IMR-90 (cell line): ENCODE measurements around the gene NPFFR1. TPM values are rescaled to one million over a fixed set of nuclear protein-coding genes. Genes with fewer than 3 reads are reported as not detected.

Experiments used
- ATAC-seq: fragments of 200-7000 bp; cut with Tn5 transposase; 2 replicates; pipeline ENCODE4 v1.9.1; 2020; ENCODE audit warnings: low read depth, mild to moderate bottlenecking, moderate library complexity
- BruUV-seq: library from RNA; stranded (reverse); fragments of 400-500 nt; replicated peaks from 2 replicates; lab custom pipeline; 2021; lab: Mats Ljungman, UMichigan
- CTCF ChIA-PET: fragments of 300-600 bp; formaldehyde crosslinking; extraction: SDS; loops from one replicate; lab custom pipeline; 2021; ENCODE audit warnings: antibody characterized with exemption; lab: Yijun Ruan, JAX
- POLR2A ChIA-PET: fragments of 300-600 bp; sonication (Branson Sonifier 250); formaldehyde crosslinking; loops from one replicate; lab custom pipeline; 2022; ENCODE audit warnings: antibody characterized with exemption; ENCODE audit not compliant: unreplicated experiment; lab: Charles Lee
- DNase-seq: peaks from one replicate; pipeline ENCODE4 v3.0.0; 2013
- H2AFZ ChIP-seq: replicated peaks from 2 replicates; pipeline ENCODE3; 2013; ENCODE audit warnings: low read length, mild to moderate bottlenecking; ENCODE audit not compliant: poor library complexity
- H2AK5ac ChIP-seq: 2 replicates; pipeline ENCODE4 v1.6.1; 2013; ENCODE audit warnings: low read depth, low read length, inconsistent platforms
- H2AK9ac ChIP-seq: replicated peaks from 2 replicates; pipeline ENCODE3; 2013; ENCODE audit warnings: mild to moderate bottlenecking, low read depth, low read length, moderate library complexity; ENCODE audit not compliant: poor library complexity
- H2BK120ac ChIP-seq: 2 replicates; pipeline ENCODE4 v1.6.1; 2013; ENCODE audit warnings: low read depth, low read length, inconsistent platforms
- H2BK15ac ChIP-seq: 3 replicates; pipeline ENCODE4 v1.6.1; 2013; ENCODE audit warnings: low read depth, low read length, inconsistent platforms
- H2BK20ac ChIP-seq: 2 replicates; pipeline ENCODE4 v1.6.1; 2013; ENCODE audit warnings: low read depth, mild to moderate bottlenecking, inconsistent platforms, low read length, moderate library complexity
- H2BK5ac ChIP-seq: 2 replicates; pipeline ENCODE4 v1.6.1; 2013; ENCODE audit warnings: mild to moderate bottlenecking, low read depth, low read length, inconsistent platforms; ENCODE audit not compliant: poor library complexity, severe bottlenecking
- H3K14ac ChIP-seq: replicated peaks from 2 replicates; pipeline ENCODE4 v1.6.1; 2013; ENCODE audit warnings: low read depth, low read length, inconsistent platforms
- H3K18ac ChIP-seq: 2 replicates; pipeline ENCODE4 v1.6.1; 2013; ENCODE audit warnings: low read depth, low read length, control low read depth
- H3K23ac ChIP-seq: 2 replicates; pipeline ENCODE4 v1.6.1; 2013; ENCODE audit warnings: low read depth, low read length, inconsistent platforms
- H3K27ac ChIP-seq: 2 replicates; pipeline ENCODE4 v1.5.1; 2013; ENCODE audit warnings: mild to moderate bottlenecking, control low read depth, low read length; ENCODE audit not compliant: insufficient read depth
- H3K27me3 ChIP-seq: 2 replicates; pipeline ENCODE4 v1.6.1; 2013; ENCODE audit warnings: low read length; ENCODE audit not compliant: control insufficient read depth, insufficient read depth
- H3K36me3 ChIP-seq: 2 replicates; pipeline ENCODE4 v1.6.1; 2013; ENCODE audit warnings: low read length, mixed read lengths; ENCODE audit not compliant: control insufficient read depth, insufficient read depth
- H3K4ac ChIP-seq: 2 replicates; pipeline ENCODE4 v1.6.1; 2013; ENCODE audit warnings: low read depth, low read length, inconsistent platforms
- H3K4me1 ChIP-seq: 2 replicates; pipeline ENCODE4 v1.6.1; 2013; ENCODE audit warnings: low read length, mixed read lengths; ENCODE audit not compliant: control insufficient read depth, insufficient read depth
- H3K4me2 ChIP-seq: 2 replicates; pipeline ENCODE4 v1.6.1; 2013; ENCODE audit warnings: low read depth, mild to moderate bottlenecking, control low read depth, low read length, moderate library complexity
- H3K4me3 ChIP-seq: 2 replicates; pipeline ENCODE4 v1.5.1; 2013; ENCODE audit warnings: low read depth, mild to moderate bottlenecking, control low read depth, low read length, moderate library complexity; ENCODE audit not compliant: insufficient read depth
- H3K56ac ChIP-seq: 2 replicates; pipeline ENCODE4 v1.6.1; 2013; ENCODE audit warnings: low read length, inconsistent platforms; ENCODE audit not compliant: insufficient read depth; ENCODE audit errors: extremely low read depth
- H3K79me1 ChIP-seq, 2 experiments: 2 replicates each; pipeline ENCODE4 v1.6.1; 2013; ENCODE audit warnings: low read length in 2 of 2, inconsistent platforms in 1 of 2, low read depth in 1 of 2
- H3K9ac ChIP-seq: 2 replicates; pipeline ENCODE4 v1.6.1; 2013; ENCODE audit warnings: low read depth, low read length, control low read depth
- H3K9me1 ChIP-seq: 2 replicates; pipeline ENCODE4 v1.6.1; 2013; ENCODE audit warnings: low read length, inconsistent platforms; ENCODE audit not compliant: insufficient read depth
- H3K9me3 ChIP-seq: 2 replicates; pipeline ENCODE4 v1.6.1; 2013; ENCODE audit warnings: low read length; ENCODE audit not compliant: control insufficient read depth, insufficient read depth
- H4K20me1 ChIP-seq: 2 replicates; pipeline ENCODE4 v1.6.1; 2013; ENCODE audit warnings: low read length, inconsistent platforms; ENCODE audit not compliant: insufficient read depth
- H4K5ac ChIP-seq: 2 replicates; pipeline ENCODE4 v1.6.1; 2013; ENCODE audit warnings: mild to moderate bottlenecking, low read depth, low read length, control low read depth
- H4K8ac ChIP-seq, 2 experiments: 2 replicates each; pipeline ENCODE4 v1.6.1; 2013; ENCODE audit warnings: low read depth in 2 of 2, low read length in 2 of 2, control low read depth in 1 of 2, inconsistent platforms in 1 of 2
- H4K91ac ChIP-seq: 2 replicates; pipeline ENCODE4 v1.6.1; 2013; ENCODE audit warnings: low read depth, low read length, inconsistent platforms; ENCODE audit not compliant: insufficient read depth
- BHLHE40 ChIP-seq: fragments of 150-350 bp; IDR thresholded peaks from 2 replicates; pipeline ENCODE4 v1.6.1; 2016; ENCODE audit warnings: mild to moderate bottlenecking, low read depth, low read length
- CEBPB ChIP-seq: IDR thresholded peaks from 2 replicates; pipeline ENCODE4 v1.6.1; 2012; ENCODE audit warnings: low read depth, low read length, improper control_type of control experiment
- CHD1 ChIP-seq: IDR thresholded peaks from 2 replicates; pipeline ENCODE4 v1.6.1; 2012; ENCODE audit warnings: low read depth, low read length, improper control_type of control experiment
- FOS ChIP-seq: fragments of 150-350 bp; IDR thresholded peaks from 2 replicates; pipeline ENCODE4 v1.6.1; 2016; ENCODE audit warnings: low read depth, low read length
- MAFK ChIP-seq: IDR thresholded peaks from 2 replicates; pipeline ENCODE4 v1.6.1; 2012; ENCODE audit warnings: low read depth, low read length, improper control_type of control experiment
- MAZ ChIP-seq: IDR thresholded peaks from 2 replicates; pipeline ENCODE4 v1.6.1; 2012; ENCODE audit warnings: low read depth, mild to moderate bottlenecking, low read length, improper control_type of control experiment, moderate library complexity, borderline replicate concordance
- MXI1 ChIP-seq: IDR thresholded peaks from 2 replicates; pipeline ENCODE4 v1.6.1; 2012; ENCODE audit warnings: low read depth, mild to moderate bottlenecking, low read length, moderate library complexity, borderline replicate concordance
- NFE2L2 ChIP-seq: fragments of 150-350 bp; IDR thresholded peaks from 2 replicates; pipeline ENCODE4 v1.6.1; 2016; ENCODE audit warnings: low read depth, mild to moderate bottlenecking, low read length
- POLR2A ChIP-seq: IDR thresholded peaks from 2 replicates; pipeline ENCODE4 v1.6.1; 2012; ENCODE audit warnings: mild to moderate bottlenecking, low read depth, low read length
- RAD21 ChIP-seq: IDR thresholded peaks from 2 replicates; pipeline ENCODE4 v1.6.1; 2012; ENCODE audit warnings: low read length, improper control_type of control experiment
- RCOR1 ChIP-seq: IDR thresholded peaks from 2 replicates; pipeline ENCODE4 v1.6.1; 2012; ENCODE audit warnings: mild to moderate bottlenecking, low read length, improper control_type of control experiment; ENCODE audit not compliant: insufficient replicate concordance
- SMC3 ChIP-seq: fragments of 150-350 bp; IDR thresholded peaks from 2 replicates; pipeline ENCODE4 v1.6.1; 2016; ENCODE audit warnings: low read depth, mild to moderate bottlenecking, antibody characterized with exemption, low read length, moderate library complexity
- WGBS, 2 experiments: methylation state at CpG; one replicate each; pipeline versions ENCODE4 v1.1.5 to v1.1.7; 2013; ENCODE audit warnings: missing lambda C conversion rate in 2 of 2; ENCODE audit not compliant: insufficient read length in 1 of 2; ENCODE audit errors: extremely low coverage in 2 of 2; 5-methylcytosine and 5-hydroxymethylcytosine counted together
- dilution Hi-C: fragments of 300-500 bp; cut with HindIII; formaldehyde crosslinking; loops from one replicate; pipeline ENCODE4 v1.14.3; 2018; ENCODE audit warnings: low sequenced_read_pairs; ENCODE audit not compliant: unreplicated experiment
- in situ Hi-C: fragments of 300-500 bp; cut with MboI; formaldehyde crosslinking; loops from 3 replicates; pipeline ENCODE4 v1.14.3; 2019; ENCODE audit warnings: low sequenced_read_pairs, inconsistent platforms, mixed read lengths
- intact Hi-C: fragments of 100-400 bp; cut with micrococcal nuclease; formaldehyde crosslinking; loops from 2 replicates; pipeline ENCODE4 v1.10.0; 2022
- polyA plus RNA-seq, 3 experiments: library from polyadenylated mRNA; depleted of rRNA; stranded (reverse); fragments of >200 nt; gene quantifications; 2 replicates each; pipeline ENCODE4 v1.2.3, GENCODE V29; 2012; ENCODE audit warnings: low replicate concordance in 1 of 3
- total RNA-seq: library from RNA; depleted of rRNA; stranded (reverse); fragments of >200 nt; gene quantifications from 2 replicates; pipeline ENCODE4 v1.2.3, GENCODE V29; 2012
- TF ChIP-seq, protein P1 (sequence below): fragments of 150-350 bp; IDR thresholded peaks from 2 replicates; pipeline ENCODE4 v1.6.1; 2017; ENCODE audit warnings: mild to moderate bottlenecking, antibody characterized with exemption, low read length, low read depth
- TF ChIP-seq, protein P2 (sequence below): fragments of 150-350 bp; IDR thresholded peaks from 2 replicates; pipeline ENCODE4 v1.6.1; 2016; ENCODE audit warnings: low read depth, mild to moderate bottlenecking, low read length, moderate library complexity, borderline replicate concordance
- TF ChIP-seq, protein P3 (sequence below): conservative IDR thresholded peaks from 2 replicates; pipeline ENCODE4 v1.5.1; 2012; ENCODE audit warnings: mild to moderate bottlenecking, low read depth, low read length, improper control_type of control experiment

NPFFR1 gene
- total and polyA plus RNA-seq, 2 of the 4 experiments (the other 2 are of a cell fraction), result not detected

DNA sequence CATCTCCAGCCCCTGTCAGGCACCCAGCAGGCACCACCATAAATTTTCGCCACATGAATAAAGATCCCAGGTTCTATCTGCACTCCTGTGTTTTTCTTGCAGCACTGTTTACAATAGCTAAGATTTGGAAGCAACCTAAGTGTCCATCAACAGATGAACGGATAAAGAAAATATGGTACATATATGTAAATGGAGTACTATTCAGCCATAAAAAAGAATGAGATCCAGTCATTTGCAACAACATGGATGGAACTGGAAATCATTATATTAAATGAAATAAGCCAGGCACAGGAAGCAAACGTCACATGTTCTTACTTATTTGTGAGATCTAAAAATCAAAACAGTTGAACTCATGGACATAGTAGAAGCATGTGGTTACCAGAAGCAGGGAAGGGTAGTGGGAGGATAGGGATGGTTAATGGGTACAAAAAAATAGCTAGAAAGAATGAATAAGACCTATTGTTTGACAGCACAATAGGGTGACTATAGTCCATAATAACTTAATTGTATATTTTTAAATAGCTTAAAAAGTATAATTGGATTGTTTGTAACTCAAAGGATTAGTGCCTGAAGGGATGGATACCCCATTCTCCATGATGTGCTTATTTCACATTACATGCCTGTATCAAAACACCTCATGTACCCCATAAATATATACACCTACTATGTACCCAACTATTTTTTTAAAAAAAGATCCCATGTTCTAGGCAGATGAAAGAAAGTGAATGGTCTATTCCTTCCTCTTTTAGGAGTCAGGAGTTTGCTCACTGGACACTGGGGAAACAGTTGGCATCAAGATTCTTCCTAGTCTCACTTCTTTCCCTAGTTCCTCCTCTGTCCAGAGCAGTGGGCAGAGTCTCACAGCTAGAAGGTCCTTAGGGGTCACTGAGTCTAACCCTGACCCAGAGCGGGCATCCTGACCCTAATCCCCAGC is 1.0 kb upstream of the NPFFR1 start:
- H2BK15ac ChIP-seq, result no peak overlapping the region
- H2AK9ac ChIP-seq, result no peak overlapping the region
- H4K8ac ChIP-seq, result no peak overlapping the region
- no peak overlapping the region for H3K23ac ChIP-seq
- dilution Hi-C loops (no loop called here), intact Hi-C loops (no loop called here), in situ Hi-C loops (no loop called here)
- H3K14ac ChIP-seq, result no peak overlapping the region
- no peaks in the 10 kb centered on the region for H4K20me1 ChIP-seq
- peaks cover 63% of the 10 kb centered on the region for H3K27me3 ChIP-seq
- no peak overlapping the region for H3K4ac ChIP-seq
- no peaks in the 10 kb centered on the region for H3K4me1 ChIP-seq
- H2BK5ac ChIP-seq, result no peak overlapping the region
- H3K9ac ChIP-seq, result no peak overlapping the region
- POLR2A ChIA-PET, result no interaction called here
- no peak overlapping the region for H3K27ac ChIP-seq
- H4K91ac ChIP-seq, result no peak overlapping the region
- no peak overlapping the region for H2AFZ ChIP-seq
- CTCF ChIA-PET, result no interaction called here
- H3K9me1 ChIP-seq, result no peaks in the 10 kb centered on the region; the same call in 1 of the 2 replicates
- no peak overlapping the region for H2BK20ac ChIP-seq
- BruUV-seq, result no TSS peak
- WGBS, 2 experiments, result no CpG with 5 or more reads among the region's 4 CpGs
- H3K36me3 ChIP-seq, result no peaks in the 10 kb centered on the region
- H2AK5ac ChIP-seq, result no peak overlapping the region
- H4K5ac ChIP-seq, result no peak overlapping the region
- H3K79me1 ChIP-seq, result no peaks in the 10 kb centered on the region
- ATAC-seq (no peak), DNase-seq (no peak)
- H3K9me3 ChIP-seq, result peaks cover 2% of the 10 kb centered on the region
- no peak overlapping the region for H2BK120ac ChIP-seq
- H3K18ac ChIP-seq, result no peak overlapping the region
- H3K4me2 ChIP-seq, result no peak overlapping the region
- H3K4me3 ChIP-seq, result no peak overlapping the region
- H3K56ac ChIP-seq, result no peak overlapping the region
- TF ChIP-seq, protein P1, sequence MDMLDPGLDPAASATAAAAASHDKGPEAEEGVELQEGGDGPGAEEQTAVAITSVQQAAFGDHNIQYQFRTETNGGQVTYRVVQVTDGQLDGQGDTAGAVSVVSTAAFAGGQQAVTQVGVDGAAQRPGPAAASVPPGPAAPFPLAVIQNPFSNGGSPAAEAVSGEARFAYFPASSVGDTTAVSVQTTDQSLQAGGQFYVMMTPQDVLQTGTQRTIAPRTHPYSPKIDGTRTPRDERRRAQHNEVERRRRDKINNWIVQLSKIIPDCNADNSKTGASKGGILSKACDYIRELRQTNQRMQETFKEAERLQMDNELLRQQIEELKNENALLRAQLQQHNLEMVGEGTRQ, result no peak
- no peak for TF ChIP-seq CEBPB
- TF ChIP-seq FOS, result no peak
- TF ChIP-seq RCOR1, result no peak
- no peak for TF ChIP-seq MAZ
- TF ChIP-seq POLR2A, result no peak
- no peak for TF ChIP-seq RAD21
- TF ChIP-seq, protein P2, sequence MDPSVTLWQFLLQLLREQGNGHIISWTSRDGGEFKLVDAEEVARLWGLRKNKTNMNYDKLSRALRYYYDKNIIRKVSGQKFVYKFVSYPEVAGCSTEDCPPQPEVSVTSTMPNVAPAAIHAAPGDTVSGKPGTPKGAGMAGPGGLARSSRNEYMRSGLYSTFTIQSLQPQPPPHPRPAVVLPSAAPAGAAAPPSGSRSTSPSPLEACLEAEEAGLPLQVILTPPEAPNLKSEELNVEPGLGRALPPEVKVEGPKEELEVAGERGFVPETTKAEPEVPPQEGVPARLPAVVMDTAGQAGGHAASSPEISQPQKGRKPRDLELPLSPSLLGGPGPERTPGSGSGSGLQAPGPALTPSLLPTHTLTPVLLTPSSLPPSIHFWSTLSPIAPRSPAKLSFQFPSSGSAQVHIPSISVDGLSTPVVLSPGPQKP, result no peak
- TF ChIP-seq, protein P3, sequence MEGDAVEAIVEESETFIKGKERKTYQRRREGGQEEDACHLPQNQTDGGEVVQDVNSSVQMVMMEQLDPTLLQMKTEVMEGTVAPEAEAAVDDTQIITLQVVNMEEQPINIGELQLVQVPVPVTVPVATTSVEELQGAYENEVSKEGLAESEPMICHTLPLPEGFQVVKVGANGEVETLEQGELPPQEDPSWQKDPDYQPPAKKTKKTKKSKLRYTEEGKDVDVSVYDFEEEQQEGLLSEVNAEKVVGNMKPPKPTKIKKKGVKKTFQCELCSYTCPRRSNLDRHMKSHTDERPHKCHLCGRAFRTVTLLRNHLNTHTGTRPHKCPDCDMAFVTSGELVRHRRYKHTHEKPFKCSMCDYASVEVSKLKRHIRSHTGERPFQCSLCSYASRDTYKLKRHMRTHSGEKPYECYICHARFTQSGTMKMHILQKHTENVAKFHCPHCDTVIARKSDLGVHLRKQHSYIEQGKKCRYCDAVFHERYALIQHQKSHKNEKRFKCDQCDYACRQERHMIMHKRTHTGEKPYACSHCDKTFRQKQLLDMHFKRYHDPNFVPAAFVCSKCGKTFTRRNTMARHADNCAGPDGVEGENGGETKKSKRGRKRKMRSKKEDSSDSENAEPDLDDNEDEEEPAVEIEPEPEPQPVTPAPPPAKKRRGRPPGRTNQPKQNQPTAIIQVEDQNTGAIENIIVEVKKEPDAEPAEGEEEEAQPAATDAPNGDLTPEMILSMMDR, result no peak
- no peak for TF ChIP-seq SMC3
- no peak for TF ChIP-seq MXI1
- no peak for TF ChIP-seq BHLHE40
- TF ChIP-seq MAFK, result no peak
- TF ChIP-seq NFE2L2, result no peak
- TF ChIP-seq CHD1, result no peak
